HUES64 (cell line): Measurements from ENCODE around the gene MRPL1.

Experiments
- H3K27ac ChIP-seq: 2 replicates; pipeline ENCODE4 v1.7.0; 2013; ENCODE audit warnings: low read depth, low read length, inconsistent platforms
- H3K27me3 ChIP-seq: 2 replicates; pipeline ENCODE4 v1.6.1; 2013; ENCODE audit warnings: mild to moderate bottlenecking, low read length; ENCODE audit not compliant: insufficient read depth
- H3K36me3 ChIP-seq: 2 replicates; pipeline ENCODE4 v1.6.1; 2013; ENCODE audit warnings: mild to moderate bottlenecking, low read length; ENCODE audit not compliant: insufficient read depth
- H3K4me1 ChIP-seq: 2 replicates; pipeline ENCODE4 v1.6.1; 2013; ENCODE audit warnings: mild to moderate bottlenecking, low read length, moderate library complexity; ENCODE audit not compliant: insufficient read depth
- H3K4me3 ChIP-seq: 2 replicates; pipeline ENCODE4 v1.5.1; 2013; ENCODE audit warnings: mild to moderate bottlenecking, low read length, moderate library complexity
- H3K9ac ChIP-seq: 2 replicates; pipeline ENCODE4 v1.6.1; 2013; ENCODE audit warnings: mild to moderate bottlenecking, low read depth, low read length
- H3K9me3 ChIP-seq: 2 replicates; pipeline ENCODE4 v1.6.1; 2013; ENCODE audit warnings: low read depth, low read length; ENCODE audit not compliant: insufficient read depth
- WGBS: fragments of 150-250, 120-280 bp; methylation state at CpG from one replicate; pipeline ENCODE4 v1.1.7; 2013; ENCODE audit warnings: missing lambda C conversion rate; 5-methylcytosine and 5-hydroxymethylcytosine counted together

Gene MRPL1

DNA sequence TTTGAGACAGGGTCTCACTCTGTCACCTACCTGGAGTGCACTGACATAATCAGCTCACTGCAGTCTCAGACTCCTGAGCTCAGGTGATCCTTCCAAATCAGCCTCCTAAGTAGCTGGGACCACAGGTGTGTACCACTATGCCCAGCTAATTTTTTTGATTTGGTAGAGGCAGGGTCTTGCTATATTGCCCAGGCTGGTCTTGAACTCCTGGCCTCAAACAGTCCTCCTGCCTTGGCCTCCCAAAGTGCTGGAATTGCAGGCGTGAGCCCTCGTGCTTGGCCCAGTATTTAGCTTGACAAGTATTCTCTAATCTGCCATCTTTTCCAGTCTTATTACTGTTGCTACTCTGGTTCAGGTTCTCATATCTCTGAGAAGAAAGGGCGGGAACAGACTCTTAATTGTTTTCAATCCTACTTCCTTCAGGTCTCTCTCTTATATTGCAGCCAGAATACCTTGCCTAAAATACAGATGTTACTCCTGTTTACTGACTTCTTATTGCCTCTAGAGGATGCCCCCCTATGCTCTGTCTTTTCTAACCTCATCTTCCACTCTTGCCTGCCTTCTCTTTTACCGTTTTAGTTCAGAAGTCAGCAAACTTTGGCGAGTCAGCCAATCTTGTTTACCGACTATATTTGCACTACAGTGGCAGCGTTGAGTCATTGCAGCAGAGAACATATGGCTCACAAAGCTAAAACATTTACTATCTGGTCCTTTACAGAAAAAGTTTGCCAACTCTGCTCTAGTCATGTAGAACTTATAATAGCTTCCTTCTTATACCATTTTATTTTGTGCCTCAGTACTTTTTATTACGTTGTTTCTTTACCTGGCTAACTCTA is 19.0 kb downstream of the MRPL1 start:
- peaks cover 4% of the 10 kb centered on the region; the same call in 1 of the 2 replicates for H3K4me1 ChIP-seq
- peaks cover 44% of the 10 kb centered on the region for H3K36me3 ChIP-seq
- H3K9me3 ChIP-seq, result no peaks in the 10 kb centered on the region
- H3K4me3 ChIP-seq, result no peak overlapping the region
- no peak overlapping the region for H3K27ac ChIP-seq
- H3K9ac ChIP-seq, result no peak overlapping the region
- WGBS, result 67% methylated on average over 7 of the region's 8 CpGs
- no peaks in the 10 kb centered on the region for H3K27me3 ChIP-seq

DNA sequence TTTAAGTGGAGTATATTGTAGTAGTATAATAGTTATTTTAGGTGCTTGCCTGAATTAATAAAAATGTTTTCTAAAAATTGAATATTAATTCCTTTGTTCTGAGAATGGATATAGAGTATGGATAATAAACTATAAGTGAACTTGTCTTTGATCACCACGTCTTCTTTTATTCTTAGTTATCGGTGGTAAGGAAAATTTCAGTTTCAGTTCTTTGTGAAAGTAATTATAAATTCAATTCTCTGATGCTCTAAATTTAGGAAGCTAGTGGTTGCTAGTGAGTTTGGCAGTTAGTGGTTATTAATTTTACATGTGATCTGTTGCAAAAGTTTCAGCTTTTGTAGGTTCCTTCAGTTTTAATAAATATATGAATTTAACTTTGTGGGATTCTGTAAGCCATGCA is 30.8 kb downstream of the MRPL1 start:
- H3K36me3 ChIP-seq, result peaks cover 55% of the 10 kb centered on the region
- H3K4me3 ChIP-seq, result no peak overlapping the region

DNA sequence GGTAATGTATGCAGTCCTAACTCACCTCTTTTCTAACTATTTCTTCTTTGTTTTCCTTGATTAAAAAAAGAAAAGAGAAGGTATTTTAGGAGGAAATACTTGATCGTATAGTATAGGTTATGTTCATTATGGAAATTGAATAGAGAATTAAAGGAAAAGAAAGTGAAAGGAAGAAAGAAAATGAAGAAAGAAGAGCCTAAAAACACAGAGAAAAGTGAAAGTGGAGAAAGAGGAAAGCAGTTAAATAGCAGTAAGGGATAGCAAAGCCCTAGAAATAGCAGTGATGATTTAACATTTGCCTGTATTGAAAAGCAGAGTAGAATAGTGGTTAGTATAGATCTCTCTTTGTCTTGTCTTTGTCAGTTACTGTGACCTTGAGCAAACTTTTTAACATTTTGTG is 37.0 kb downstream of the MRPL1 start:
- H3K9ac ChIP-seq, result no peak overlapping the region
- H3K27me3 ChIP-seq, result no peaks in the 10 kb centered on the region
- H3K36me3 ChIP-seq, result peaks cover 38% of the 10 kb centered on the region
- no peak overlapping the region for H3K4me3 ChIP-seq
- WGBS, result 91% methylated on average over 1 of the region's 1 CpG
- no peaks in the 10 kb centered on the region for H3K4me1 ChIP-seq
- H3K27ac ChIP-seq, result no peak overlapping the region
- H3K9me3 ChIP-seq, result no peaks in the 10 kb centered on the region

More for the DNA sequence above, 30.8 kb downstream of the MRPL1 start:
- Histone ChIP-seq H3K27ac (no peak overlapping the region), H3K4me1 (no peaks in the 10 kb centered on the region), H3K27me3 (no peaks in the 10 kb centered on the region), H3K9me3 (no peaks in the 10 kb centered on the region), H3K9ac (no peak overlapping the region)
- WGBS, result 98% methylated on average over 2 of the region's 2 CpGs

DNA sequence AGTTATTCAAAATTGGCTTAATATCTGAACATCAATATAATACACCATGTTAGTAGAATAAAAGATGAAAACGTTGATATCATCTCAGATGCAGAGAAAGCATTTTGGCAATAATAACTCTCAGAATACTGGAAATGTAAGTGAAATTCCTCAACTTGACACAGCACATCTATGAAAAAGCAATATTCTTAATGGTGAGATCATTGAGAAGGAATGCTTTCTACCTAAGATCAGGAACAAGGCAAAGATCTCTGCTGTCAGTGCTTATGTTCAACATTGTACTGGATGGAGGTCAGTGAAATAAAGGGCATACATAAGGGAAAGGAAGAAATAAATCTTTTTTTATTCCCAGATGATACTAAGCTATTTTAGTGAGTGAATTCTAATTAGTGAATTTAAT is 40.6 kb downstream of the MRPL1 start:
- no CpG with 5 or more reads among the region's 1 CpG for WGBS
- H3K4me1 ChIP-seq, result no peaks in the 10 kb centered on the region

DNA sequence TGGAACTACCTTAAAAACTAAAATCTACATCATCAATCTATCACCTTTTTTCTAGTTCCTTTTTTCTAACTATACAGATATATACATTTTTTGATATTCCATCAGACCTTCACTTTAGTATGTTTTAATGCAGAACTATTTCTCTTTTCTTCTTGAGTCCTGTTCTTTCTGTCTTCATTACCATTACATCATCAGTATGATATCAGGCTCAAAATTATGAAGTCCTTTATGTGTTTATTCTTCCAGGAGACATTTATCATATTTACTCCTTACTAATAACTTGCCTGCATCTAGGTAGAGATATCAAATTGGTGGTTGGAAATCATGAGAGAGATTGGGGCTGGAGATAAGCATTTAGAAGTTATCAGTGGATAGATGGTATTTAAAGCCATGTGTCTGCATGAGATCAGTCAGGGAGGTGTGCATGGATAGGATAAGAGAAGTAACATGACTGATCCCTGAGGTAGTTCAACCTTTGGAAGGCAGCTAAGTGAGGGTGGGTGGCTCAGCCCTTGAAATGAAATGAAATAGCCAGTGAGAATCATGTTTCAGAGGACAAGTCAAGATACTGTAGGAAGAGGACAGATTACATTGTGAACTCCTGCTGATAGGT is 43.1 kb downstream of the MRPL1 start:
- Histone ChIP-seq H3K36me3 (peaks cover 36% of the 10 kb centered on the region), H3K4me3 (no peak overlapping the region), H3K27ac (no peak overlapping the region), H3K9me3 (no peaks in the 10 kb centered on the region), H3K27me3 (no peaks in the 10 kb centered on the region), H3K9ac (no peak overlapping the region), H3K4me1 (no peaks in the 10 kb centered on the region)

More for the DNA sequence above, 40.6 kb downstream of the MRPL1 start:
- peaks cover 15% of the 10 kb centered on the region; the same call in 1 of the 2 replicates for H3K36me3 ChIP-seq
- no peak overlapping the region for H3K4me3 ChIP-seq
- H3K27me3 ChIP-seq, result no peaks in the 10 kb centered on the region
- no peaks in the 10 kb centered on the region for H3K9me3 ChIP-seq
- H3K9ac ChIP-seq, result no peak overlapping the region
- H3K27ac ChIP-seq, result no peak overlapping the region

DNA sequence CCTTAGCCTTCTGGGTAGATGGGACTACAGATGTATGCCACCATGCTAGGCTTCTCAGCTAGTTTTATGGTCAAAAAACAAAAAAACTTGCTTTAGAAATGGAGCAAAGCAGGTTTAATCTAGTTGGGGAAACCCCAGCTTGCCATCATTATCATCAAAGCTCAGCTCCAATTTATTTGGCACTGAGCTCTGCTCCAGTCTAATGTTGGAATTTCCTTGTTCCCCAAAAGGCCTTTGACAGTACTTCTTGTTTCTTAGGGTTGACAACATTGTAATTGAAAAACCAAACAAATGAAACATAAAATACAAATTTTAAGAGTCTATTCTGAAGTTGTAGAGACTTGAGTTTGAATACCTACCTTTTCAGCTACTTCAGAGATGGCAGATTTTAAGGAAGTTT is 48.0 kb downstream of the MRPL1 start:
- Histone ChIP-seq H3K36me3 (peaks cover 27% of the 10 kb centered on the region), H3K9me3 (no peaks in the 10 kb centered on the region), H3K4me1 (no peaks in the 10 kb centered on the region), H3K9ac (no peak overlapping the region), H3K27me3 (no peaks in the 10 kb centered on the region), H3K27ac (no peak overlapping the region), H3K4me3 (no peak overlapping the region)

DNA sequence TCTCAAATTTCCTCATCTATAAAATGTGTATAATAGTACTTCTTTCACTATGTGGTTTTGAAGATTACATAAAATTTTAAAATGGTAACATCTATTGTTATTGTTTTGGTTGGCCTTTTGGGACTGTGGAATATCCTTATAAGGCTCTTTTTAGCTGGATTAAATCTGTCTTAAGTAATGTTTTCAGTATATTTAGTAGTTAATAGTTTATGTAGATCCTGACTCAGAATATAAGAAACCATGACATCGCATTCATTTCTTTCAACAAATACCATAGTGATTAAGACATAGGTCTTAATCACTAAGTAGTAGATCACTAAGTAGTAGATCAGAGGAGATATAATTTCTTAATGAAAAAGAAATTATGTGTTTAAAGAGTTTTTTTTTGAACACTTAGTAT is 48.5 kb downstream of the MRPL1 start:
- Histone ChIP-seq H3K4me3 (no peak overlapping the region), H3K27ac (no peak overlapping the region), H3K27me3 (no peaks in the 10 kb centered on the region), H3K9me3 (no peaks in the 10 kb centered on the region), H3K9ac (no peak overlapping the region), H3K4me1 (no peaks in the 10 kb centered on the region), H3K36me3 (peaks cover 27% of the 10 kb centered on the region)
- WGBS, result no CpG with 5 or more reads among the region's 1 CpG

DNA sequence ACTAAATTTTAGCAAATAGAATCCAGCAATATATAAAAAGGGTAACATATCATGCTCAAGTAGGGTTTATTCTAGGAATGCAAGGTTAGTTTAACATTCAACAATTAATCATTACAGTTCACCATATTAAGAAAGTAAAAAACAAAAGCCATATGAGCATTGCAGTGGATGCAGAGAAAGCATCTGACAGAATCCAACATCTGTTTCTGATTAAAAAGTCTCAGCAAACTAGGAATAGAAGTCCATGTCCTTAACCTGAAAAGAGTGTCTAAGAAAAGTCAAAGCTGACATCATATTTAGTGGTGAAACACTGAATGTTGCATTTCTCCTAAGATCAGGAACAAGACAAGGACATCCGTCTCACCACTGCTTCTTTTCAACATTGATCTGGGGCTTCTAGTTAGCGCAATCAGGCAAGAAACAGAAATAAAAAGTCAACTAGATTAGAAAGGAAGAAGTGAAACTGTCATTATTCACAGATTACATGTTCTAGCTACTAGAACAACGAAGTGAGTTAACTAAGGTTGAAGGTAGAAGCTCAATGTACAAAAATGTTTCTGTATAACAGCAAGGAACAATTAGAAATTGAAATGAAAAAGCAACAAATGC is 49.3 kb downstream of the MRPL1 start:
- Histone ChIP-seq H3K4me3 (no peak overlapping the region), H3K4me1 (no peaks in the 10 kb centered on the region), H3K27ac (no peak overlapping the region), H3K9me3 (no peaks in the 10 kb centered on the region), H3K27me3 (no peaks in the 10 kb centered on the region), H3K9ac (no peak overlapping the region), H3K36me3 (peaks cover 25% of the 10 kb centered on the region)
- WGBS, result 94% methylated on average over 3 of the region's 3 CpGs

DNA sequence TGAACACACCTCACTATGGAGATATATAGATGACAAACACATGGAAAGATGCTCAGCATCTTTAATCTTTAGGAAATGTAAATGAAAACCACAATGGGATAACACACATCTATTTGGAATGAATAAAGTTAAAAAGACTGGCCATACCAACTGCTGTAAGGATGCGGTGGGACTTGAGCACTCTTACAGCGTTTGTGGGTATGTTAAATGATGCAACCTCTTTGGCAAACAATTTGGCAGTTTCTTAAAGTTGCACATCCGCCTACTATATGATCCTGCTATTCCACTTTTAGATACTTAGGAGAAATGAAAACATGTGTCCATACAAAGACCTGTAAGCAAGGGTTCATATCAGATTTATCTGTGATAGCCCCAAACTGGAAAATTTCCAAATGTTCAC is 50.7 kb downstream of the MRPL1 start:
- Histone ChIP-seq H3K36me3 (peaks cover 23% of the 10 kb centered on the region), H3K4me3 (no peak overlapping the region)
- WGBS, result 92% methylated on average over 3 of the region's 3 CpGs

DNA sequence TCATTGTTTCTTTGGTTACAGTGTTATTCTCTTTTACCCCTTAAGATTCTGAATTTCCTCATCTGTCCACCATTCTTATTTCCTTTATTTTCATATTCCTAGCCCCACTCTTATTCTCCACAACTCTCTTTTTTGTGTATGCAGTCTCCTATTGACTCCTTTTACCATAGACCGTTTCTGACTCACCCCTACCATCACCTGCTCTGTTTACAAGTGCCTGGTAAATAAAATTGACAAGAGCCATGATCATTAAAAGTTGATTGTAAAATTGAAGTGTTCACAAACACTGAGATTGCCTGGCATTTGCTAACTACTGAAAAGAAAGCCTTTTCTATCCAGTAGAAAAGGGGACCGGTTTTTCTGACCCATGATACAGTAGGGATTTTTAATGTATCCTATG is 54.4 kb downstream of the MRPL1 start:
- Histone ChIP-seq H3K36me3 (no peaks in the 10 kb centered on the region; the same call in 1 of the 2 replicates), H3K4me1 (peaks cover 8% of the 10 kb centered on the region; the same call in 1 of the 2 replicates), H3K27ac (no peak overlapping the region), H3K9me3 (no peaks in the 10 kb centered on the region), H3K4me3 (no peak overlapping the region), H3K9ac (no peak overlapping the region), H3K27me3 (no peaks in the 10 kb centered on the region)
- 100% methylated on average over 1 of the region's 2 CpGs for WGBS

More for the DNA sequence above, 50.7 kb downstream of the MRPL1 start:
- H3K27me3 ChIP-seq, result no peaks in the 10 kb centered on the region
- no peaks in the 10 kb centered on the region for H3K4me1 ChIP-seq
- no peak overlapping the region for H3K9ac ChIP-seq
- H3K27ac ChIP-seq, result no peak overlapping the region
- H3K9me3 ChIP-seq, result no peaks in the 10 kb centered on the region

DNA sequence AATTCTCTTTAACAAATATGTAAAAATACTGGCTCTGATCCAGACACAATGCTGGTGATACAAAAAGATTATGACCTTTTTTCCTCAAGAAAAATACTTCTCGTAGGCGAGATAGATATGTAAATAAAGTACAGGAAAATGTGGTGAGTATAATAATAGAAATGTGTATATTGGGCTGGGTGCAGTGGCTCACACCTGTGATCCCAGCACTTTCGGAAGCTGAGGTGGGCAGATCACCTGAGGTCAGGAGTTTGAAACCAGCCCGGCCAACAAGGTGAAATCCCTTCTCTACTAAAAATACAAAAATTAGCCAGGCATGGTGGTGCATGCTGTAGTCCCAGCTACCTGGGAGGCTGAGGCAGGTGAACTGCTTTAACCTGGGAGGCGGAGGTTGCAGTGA is 55.0 kb downstream of the MRPL1 start:
- Histone ChIP-seq H3K27me3 (no peaks in the 10 kb centered on the region), H3K36me3 (no peaks in the 10 kb centered on the region; the same call in 1 of the 2 replicates), H3K4me1 (peaks cover 8% of the 10 kb centered on the region; the same call in 1 of the 2 replicates), H3K27ac (no peak overlapping the region), H3K4me3 (no peak overlapping the region), H3K9ac (no peak overlapping the region), H3K9me3 (no peaks in the 10 kb centered on the region)
- WGBS, result 84% methylated on average over 5 of the region's 5 CpGs
